Stimulated activated CD8-positive, alpha-beta memory T cell treated with anti-CD3 and anti-CD28 coated beads, Interleukin-7, amount 100 ng/mL, for 24 hours (primary cell): ENCODE data around the gene GALNT18.

Source experiments
- DNase-seq: peaks from one replicate; pipeline ENCODE4 v3.0.0-alpha.2; 2020; ENCODE audit warnings: low read depth

GALNT18 gene

DNA sequence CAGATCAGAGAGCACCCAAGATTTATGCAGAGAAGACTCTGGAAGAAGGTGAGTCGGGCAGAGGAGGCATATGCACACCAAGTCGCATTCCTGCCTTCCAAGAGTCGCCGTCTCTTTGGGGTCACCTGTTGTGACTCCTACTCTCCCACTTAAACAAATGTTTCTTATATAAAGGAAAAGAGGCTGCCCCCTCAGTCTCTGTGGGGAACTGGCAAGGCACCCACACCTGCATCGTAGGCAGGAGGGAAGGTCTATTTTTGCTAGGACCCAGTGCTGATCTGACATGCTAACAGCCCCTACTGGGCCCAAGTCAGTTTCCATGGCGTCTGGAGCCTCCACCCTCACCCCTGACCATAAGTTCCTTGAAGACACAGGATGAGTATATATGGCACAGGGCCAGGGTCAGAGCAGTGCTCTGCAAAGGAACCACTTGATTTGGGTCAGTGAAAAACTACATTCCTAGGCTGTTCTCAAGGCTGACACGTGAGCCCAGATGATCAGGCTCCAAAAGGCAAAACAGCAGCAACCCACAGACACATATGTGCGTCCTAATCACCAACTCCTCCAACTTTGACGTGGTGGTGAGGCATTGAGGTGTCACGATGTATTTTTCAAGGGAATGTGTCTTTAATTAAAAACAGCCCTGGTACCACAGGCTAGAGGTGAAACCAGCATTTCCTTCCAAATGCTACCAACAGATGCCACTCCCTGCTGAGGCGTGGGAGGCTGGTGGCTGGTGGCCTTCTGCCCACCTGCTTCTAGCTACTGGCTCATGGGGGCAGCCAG is 213.2 kb downstream of the GALNT18 start:
- DNase-seq: no peak

DNA sequence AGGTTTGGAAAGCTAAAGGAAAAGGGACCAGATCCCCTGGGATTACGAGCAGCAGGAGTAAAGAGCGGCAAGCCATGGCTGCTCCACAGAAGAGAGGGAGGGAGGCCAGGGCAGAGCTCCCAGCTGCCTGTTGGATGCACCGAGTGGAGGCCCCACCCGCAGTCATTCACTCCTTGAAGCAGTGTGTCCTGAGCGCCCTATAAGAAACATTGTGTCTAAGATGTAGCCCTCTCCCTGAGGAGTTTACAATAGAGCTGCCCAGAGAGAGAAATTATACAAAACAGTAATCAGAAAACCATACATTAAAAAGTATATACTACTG is 214.1 kb downstream of the GALNT18 start:
- DNase-seq: no peak

DNA sequence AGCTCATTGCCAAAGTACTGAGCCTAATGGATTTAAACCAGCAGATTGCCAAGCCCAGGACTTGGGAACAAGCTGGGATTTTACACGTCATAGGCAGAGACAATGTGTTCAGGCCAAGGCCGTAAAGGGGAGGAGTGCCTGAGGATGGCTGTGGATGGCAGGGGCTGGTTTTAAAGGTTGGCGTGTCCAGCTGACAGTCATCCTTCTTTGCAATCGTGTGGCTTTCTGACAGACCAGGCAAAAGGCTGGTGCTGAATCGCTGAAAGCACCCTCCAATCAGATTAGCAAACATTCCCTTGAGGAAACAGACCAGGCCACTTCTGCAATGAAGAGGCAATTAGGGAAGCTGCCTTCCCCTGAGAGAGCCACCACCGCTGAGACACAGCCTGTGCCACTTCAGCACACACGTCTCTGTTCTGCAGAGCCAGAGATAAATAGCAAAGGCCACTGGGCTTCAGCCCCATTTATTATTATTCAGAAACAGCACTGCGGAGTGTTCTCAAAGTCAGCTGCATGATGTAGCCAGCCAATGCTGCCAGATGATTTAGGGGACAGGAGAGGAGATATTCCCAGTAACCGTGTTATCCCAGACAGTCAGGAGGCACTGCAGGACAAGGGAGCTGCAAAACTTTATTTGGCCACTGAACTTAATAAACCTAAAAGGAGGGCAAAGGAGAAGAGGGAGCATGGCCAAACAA is 214.6 kb downstream of the GALNT18 start:
- no peak for DNase-seq

DNA sequence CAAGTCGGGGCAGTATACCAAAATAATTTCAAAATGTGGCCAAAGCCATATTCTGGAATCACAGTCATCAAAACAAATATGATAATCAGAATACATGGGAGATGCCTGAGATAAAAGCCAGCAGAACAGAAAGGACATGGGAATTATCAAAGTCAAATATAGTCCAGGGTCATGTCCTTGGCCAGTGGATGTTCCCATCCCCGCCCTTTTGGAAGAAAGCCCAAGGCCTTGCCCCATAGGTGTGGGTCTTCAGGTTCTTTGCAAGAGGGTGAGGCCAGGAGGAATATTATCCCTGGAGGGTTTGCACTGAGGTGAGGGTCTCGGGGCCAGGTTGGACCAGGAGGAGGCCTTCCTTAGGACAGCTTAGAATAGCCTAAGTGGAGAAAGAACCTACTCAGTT is 215.2 kb downstream of the GALNT18 start:
- DNase-seq: no peak

DNA sequence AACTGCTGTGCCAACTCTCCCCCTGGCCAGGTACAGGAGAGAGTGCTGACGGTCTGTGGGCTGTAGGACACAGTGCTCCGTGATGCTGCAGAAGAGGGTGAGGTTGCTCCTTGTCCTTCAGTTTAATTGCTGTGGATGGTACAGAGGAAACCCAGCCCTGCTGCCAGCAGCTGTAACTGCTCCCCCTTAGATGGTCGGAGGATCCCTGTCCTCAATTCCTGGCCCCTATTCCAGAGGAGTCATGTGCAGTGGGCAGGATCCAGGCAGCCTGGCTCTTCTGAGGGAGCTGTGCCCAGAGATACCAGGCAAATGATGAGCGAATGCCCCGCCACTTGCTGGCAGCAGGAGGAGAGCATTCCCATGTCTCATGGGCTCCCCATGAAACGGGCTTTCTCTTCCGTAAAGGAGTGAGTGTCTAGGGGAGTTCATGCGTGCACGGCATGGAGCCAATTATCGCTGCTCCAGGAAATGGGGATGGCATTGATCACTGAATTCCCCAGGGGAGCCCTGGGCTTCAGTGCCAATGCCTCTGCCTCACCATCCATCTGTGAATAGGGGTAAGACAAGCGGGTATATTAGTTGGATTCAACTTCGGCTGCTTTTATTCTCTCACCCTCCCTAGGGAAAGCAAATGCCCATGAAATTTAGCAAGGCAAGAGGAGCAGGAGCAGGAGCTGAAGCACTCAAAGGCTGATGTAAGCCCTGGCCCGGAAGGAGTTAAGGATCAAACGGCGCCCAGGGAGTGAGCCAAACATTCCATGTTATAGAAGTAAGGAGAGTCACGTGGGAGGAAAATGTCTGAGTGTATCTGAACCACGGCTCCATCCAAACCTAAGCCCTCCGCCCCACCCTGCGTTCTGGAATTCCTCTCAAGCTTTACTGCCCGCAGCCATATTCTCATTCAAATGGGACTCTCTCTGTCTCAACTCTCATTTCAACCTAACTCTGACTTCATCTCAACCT is 217.8 kb downstream of the GALNT18 start:
- no peak for DNase-seq

DNA sequence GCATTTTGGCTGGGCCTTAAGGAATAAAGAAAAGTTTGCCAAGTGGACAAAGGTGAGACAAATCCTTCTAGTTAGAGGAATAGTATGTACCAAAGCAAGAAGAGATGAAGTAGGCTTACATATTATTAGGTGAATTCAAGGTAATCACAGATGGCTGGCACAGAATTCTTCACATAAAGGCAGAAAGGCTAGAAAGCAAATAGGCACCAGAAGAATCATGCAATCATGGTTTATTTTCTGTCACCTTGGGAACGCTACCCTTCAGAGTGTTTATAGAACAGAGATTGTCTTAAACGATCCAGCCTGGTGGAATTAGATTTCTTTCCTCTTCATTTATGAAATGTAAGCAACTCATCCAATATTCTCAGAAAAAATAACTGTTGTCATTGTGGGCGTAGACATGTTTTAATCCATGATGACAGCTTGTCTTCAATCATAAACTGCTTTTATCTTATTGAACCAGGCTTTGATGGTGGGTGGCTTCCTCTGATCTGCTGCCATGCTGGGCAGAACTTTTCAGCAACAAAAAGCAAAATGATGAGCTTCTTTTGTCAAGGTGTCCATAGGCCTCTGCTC is 219.8 kb downstream of the GALNT18 start:
- DNase-seq: no peak

DNA sequence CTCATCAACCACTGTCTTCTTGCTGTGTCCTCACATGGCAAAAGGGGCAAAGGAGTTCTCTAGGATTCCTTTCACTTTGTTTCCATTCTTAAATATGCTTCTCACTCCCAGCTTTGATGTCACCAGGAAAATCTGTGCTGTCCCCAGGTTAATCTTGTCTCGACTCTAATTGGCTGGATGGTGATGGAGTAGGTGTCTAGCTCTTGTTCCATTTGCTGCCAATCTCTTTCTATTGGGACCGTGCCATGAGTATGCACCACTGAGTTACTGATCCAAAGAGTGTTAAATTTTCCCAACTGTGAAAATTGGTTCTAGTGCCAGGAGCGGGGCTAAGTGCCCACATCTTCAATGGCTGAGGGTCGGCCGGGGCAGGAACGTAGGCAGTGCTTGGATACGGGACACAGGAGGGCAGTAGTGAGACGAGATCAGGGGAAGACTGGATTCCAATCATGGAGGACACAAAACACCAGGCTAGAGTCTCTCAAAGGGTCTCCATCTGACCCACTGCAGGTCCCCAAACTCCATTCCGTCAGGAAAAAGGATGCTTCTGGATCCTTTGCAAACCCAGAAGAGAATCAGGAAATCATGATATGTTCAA is 221.1 kb downstream of the GALNT18 start:
- DNase-seq: no peak

DNA sequence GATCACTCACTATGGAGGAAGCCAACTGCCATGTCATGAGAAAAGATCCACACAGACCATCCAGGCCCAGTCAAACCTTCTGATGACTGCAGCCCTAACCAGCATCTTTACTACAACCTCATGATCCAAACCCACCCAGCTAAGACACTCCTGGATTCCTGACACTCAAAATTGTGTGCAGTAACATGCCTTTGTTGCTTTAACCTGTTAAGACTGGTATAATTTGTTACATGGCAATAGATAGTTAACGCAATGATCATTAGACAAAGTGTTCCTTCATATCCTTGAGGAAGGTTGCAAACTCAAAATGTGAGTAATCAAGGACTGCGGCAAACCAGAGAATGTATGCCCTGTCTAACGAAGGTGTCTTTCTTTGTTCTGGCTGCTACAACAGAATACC is 221.7 kb downstream of the GALNT18 start:
- DNase-seq: no peak

DNA sequence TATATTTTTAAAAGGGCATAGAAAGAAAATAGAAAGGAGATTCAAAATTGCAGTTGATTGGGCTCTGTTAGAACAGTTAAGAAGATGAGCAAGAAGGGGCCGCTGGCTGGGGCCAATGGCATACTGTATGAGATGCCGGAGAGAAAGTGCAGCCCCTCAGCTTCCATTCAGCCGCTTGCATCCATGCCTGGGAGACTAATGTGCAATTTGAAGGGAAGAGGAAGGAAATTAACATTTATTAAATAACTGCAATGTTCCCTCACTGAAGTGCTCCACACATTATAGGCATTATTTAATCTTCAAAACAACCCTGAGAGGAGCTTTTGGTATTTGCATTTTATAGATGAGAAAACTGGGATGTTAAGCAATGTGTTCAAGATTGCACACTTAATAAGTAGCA is 224.0 kb downstream of the GALNT18 start:
- DNase-seq: no peak

DNA sequence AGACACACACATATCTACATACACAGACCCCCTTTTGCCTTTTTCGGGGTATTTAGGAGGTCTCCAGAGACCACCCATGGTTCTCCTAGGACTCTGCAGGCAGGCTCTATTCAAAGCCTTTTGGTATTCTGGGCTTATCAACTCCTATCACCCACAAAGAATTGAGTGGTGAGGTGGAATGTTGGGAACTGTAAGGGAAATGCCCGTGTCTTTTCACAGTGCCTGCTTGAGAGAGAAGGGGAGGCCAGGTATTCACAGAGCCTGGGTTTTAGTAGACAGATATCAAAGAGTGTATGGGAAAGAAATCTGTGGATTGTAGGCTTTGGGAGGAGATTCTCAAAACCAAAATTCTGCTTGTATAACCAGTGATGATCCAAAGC is 224.8 kb downstream of the GALNT18 start:
- no peak for DNase-seq

DNA sequence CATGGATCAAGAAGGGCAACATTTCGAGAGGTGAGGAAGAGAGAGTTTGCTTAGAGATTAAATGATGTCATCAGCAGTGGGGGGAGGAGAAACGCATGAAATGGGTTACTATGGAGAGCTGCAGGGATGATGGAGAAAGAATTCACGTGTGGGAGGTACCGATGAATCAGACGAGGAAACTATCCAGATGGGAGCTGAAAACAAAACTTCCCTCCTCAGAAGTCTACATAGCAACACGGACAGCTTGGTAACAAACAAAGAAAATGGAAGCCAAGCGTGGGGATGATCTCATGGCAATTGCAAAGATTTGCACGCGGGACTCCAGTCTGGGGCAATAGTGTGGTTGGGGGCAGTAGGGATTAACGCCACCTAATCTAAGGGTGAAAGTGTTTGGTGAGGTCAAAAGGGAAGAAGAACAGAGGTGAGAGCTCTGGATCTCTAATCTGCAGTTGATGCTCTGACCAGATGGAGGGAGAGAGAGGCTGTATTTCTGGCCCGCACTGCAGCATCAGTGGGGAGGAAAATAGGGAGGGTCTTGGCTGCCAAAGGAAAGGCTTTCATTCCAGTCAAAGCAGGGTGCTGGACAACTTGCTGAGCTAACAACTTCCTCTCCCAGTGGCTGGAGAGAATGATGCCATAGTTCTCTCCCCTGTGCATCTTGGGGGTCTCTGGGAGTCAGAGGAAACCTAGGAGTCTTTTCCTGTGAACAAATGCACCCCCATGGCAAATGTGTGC is 225.3 kb downstream of the GALNT18 start:
- no peak for DNase-seq

DNA sequence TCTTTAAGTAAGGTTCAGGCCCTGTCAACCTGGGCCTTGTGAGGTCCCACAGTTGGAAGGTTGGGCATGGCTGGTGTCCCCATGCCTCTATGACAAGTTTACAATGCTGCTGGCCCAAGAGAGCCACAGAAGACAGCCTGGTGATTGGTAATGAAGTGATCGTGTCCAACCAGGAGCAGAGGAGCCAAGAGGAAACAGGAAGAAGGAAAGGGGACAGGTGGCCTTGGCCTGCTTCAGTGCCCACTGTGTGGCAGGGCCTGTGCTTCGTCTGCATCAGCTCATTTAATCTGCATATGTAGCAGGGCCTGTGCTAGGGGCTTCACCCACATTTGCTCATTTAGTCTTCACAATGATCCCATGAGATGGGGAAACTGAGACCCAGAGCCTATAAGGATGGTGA is 226.7 kb downstream of the GALNT18 start:
- DNase-seq: no peak

DNA sequence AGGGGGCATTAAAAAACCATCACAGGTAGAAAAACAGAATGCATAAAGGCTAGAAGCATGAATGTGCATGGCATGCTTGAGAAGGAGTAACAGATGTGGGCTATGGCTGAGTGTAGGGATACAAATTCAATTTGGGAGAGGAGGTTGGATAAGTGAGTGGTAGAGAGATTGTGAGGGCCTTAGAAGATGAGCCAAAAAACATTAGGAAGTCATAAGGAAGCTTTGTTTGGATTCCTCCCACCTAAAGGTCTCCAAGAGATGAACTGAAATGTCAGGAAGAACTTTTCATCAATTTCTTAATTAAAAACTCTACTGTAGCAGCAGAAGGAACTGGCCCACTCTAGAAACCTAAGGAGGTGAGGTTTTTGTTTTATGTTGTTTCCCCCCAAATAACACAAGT is 227.6 kb downstream of the GALNT18 start:
- DNase-seq: no peak

DNA sequence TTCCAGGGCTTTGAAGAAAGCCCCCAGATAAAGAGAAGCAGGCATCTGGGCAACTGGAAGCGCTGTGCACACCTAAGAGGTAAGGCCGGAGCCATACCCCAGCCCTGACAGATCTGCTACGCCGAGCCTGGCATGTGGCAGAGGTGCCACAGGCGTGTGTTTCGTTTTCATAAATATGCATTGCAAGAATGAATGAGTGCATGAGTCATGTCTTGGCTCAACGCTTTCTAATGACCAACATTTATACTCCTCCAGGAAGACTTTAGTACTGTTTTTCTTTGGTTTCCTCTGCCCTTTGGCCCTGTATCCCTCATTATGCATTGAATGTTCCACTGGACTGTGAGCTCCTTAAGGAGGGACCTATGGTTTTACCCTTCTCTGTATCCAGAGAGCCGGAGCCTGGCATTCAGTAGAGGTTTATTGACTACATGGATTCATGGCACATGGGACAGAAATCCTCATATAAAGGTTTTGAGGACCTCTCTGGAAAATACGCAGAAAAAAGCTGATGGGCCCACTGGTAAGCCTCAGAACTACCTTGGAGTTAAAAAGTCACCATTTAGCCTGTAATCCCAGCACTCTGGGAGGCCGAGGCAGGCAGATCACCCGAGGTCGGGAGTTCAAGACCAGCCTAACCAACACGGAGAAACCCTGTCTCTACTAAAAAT is 229.9 kb downstream of the GALNT18 start:
- no peak for DNase-seq

DNA sequence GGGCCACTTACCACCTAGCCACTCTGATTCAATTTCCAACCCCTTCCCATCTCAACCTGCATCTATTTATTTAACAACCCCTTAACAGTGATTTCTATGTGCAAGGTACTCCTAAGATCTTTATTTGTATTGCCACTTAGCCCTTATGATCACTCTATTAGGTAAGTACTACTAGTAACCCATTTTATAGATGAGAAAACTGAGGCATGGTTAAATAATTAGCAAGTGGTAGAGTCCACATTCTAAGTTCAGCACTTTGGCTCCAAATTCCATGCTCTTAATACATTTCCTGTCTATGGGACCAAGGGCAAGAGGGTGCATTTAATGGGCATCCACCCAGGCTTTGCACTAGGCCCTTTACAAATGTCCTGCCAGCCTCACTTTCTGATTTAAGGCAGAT is 230.6 kb downstream of the GALNT18 start:
- no peak for DNase-seq

DNA sequence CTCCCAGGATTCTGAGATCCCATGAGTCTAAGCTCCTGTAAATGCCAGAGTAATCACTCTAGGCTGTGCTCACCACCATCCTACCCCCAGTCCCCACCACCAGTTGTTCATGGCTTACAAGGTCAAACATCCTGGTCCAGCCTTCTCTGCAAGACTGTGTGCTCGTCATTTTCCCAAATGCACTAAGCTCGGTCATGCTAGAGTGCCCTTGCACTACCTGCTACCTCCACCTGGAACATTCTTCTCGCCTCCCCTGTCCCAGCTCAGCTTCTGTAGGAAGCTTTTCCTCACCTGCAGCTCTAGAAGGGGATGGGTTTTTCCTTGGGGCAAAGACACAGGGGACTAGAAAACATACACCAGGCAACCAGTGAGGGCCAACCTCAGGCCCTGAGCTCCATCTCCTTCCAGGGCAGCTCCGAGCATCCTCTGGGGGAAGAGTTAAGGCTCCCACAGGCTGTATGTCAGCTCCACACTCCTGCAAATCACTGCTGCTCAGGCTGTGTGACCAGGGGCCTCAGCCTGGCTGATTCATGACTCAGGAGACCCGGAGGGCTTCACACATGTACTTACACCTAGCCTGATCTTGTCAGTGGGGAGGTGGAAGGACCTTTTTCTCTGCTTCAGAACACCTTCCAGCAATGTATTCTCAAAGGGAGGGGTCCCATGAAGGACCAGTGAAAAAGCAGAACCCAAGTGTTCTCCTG is 231.6 kb downstream of the GALNT18 start:
- DNase-seq: no peak

DNA sequence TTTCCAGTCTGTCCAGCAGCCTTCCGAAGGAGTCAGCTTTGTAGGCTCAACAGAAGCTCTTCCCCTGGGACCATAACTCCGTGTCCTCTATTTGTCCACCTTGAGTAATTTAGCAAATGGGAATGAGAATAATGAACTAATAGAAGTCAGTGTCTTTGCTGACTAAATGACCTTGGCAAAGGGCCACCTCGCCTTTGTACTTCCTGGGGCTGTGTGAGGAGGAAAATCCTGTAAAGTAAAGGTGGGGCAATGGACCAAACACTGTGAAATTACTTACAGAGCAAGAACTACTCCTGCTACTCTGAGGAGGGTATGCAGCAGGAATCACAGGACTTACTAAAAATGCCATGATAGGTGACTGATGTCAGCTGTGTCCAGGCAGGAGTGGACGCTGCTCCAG is 232.6 kb downstream of the GALNT18 start:
- DNase-seq: no peak

DNA sequence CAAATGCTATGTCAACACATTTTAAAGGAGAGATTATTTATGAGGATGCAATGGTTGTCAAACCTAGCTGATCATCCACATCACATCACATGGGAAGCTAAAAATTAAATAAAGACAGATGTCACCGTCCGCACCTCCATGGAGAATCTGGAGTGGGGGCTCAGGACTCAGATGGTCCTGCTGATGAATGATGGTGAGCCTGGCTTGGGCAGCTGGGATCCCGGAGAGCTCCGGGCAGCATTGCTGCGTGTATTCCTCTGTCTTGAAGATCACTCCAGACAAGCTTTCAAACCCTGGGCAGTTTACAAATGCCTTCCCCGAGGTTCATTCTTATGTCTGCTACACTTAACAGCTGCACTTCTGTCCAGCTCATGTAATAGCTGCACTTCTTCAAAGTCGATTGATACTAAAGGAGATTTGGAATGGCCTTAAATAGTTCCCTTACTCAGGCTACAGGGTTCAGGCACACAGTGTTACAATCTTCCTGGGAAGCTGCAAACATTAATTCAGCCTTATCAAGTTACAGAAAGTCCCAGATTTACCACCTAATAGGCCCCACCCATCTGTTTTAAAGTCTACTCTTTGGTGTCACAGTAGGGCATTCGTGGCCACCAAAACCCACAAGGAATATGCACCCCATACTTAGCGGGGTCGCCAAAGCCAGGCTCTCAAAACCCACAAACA is 234.0 kb downstream of the GALNT18 start:
- no peak for DNase-seq

DNA sequence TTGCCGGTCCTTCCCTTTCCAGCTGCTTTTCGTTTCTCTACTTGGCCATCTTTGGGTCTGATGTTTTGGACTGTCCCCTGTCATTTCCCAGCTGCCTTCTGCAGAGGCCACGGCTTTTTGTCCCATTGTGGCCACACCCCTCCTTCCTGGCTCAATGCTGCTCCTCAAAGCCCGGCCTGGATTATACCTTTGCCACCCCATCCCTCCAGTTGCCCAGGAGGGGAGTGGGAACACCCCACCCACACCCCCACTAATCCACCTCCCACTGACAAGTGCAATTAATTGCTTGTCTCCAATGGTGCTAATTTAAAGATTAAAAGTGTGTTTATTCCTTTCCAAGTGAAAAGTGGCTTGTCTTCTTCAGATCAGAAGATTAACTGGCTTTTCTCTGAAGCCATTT is 234.6 kb downstream of the GALNT18 start:
- no peak for DNase-seq

DNA sequence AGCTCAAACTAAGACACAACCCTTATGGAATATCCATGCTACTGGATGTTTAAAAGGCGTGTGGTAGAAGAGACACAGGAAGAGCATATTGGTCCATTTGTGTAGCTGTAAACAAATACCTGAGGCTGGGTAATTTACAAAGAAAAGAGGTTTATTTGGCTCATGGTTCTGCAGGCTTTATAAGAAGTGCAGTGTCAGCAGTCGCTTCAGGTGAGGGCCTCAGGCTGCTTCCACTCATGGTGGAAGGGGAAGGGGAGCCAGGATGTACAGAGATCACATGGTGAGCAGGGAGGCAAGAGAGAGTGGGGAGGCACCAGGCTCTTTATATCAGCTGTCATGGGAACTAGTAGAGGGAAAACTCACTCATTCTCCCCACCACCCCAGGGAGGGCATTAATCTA is 237.0 kb downstream of the GALNT18 start:
- no peak for DNase-seq
